T47D (cell line): ENCODE data around the gene NEGR1.

Experiments
- DNase-seq, 2 experiments: peaks; one replicate each; pipeline versions ENCODE4 v3.0.0 to v3.0.0-alpha.2; 2011 to 2012; ENCODE audit warnings: low read depth in 1 of 2, low spot score in 1 of 2
- JUND ChIP-seq: IDR thresholded peaks from 2 replicates; pipeline ENCODE4 v1.6.1; 2012; ENCODE audit warnings: low read depth
- in situ Hi-C: cut with HindIII; loops from 2 replicates; pipeline ENCODE4 v1.10.0; 2016; ENCODE audit warnings: low sequenced_read_pairs, low pct_unique_long_range_greater_than_20kb

NEGR1 gene

GRCh38 chr1:71572038-71572437 is 710.3 kb downstream of the NEGR1 start:
- DNase-seq: no peak
- in situ Hi-C loops: no loop called here
- no peak for TF ChIP-seq JUND

GRCh38 chr1:71566413-71566812 is 715.9 kb downstream of the NEGR1 start:
- no peak for DNase-seq
- in situ Hi-C loops: no loop called here
- no peak for TF ChIP-seq JUND

- TF ChIP-seq JUND: no peak
- in situ Hi-C loops: no loop called here
- DNase-seq: no peak
Measured at GRCh38 chr1:71565831-71566230, 716.5 kb downstream of the NEGR1 start.

GRCh38 chr1:71565262-71565661 is 717.1 kb downstream of the NEGR1 start:
- no peak for TF ChIP-seq JUND
- in situ Hi-C loops: no loop called here
- DNase-seq: no peak

- no peak for DNase-seq
- TF ChIP-seq JUND: no peak
- in situ Hi-C loops: no loop called here
Measured at GRCh38 chr1:71562298-71562697, 720.0 kb downstream of the NEGR1 start.

- no peak for TF ChIP-seq JUND
- in situ Hi-C loops: no loop called here
- DNase-seq: no peak
Measured at GRCh38 chr1:71561729-71562128, 720.6 kb downstream of the NEGR1 start.

- in situ Hi-C loops: no loop called here
- TF ChIP-seq JUND: no peak
Measured at GRCh38 chr1:71561206-71561605, 721.1 kb downstream of the NEGR1 start.

GRCh38 chr1:71559880-71560279 is 722.5 kb downstream of the NEGR1 start:
- TF ChIP-seq JUND: no peak
- in situ Hi-C loops: no loop called here
- no peak for DNase-seq

More at GRCh38 chr1:71561206-71561605, 721.1 kb downstream of the NEGR1 start:
- no peak for DNase-seq

GRCh38 chr1:71557138-71557537 is 725.2 kb downstream of the NEGR1 start:
- DNase-seq: no peak
- in situ Hi-C loops: no loop called here
- no peak for TF ChIP-seq JUND

GRCh38 chr1:71548398-71548890 is 733.9 kb downstream of the NEGR1 start:
- in situ Hi-C loops: no loop called here
- no peak for DNase-seq
- no peak for TF ChIP-seq JUND

GRCh38 chr1:71542155-71542554 is 740.2 kb downstream of the NEGR1 start:
- DNase-seq: no peak
- no peak for TF ChIP-seq JUND
- in situ Hi-C loops: no loop called here

GRCh38 chr1:71533950-71534349 is 748.4 kb downstream of the NEGR1 start:
- no peak for TF ChIP-seq JUND
- no peak for DNase-seq
- in situ Hi-C loops: no loop called here

- in situ Hi-C loops: no loop called here
- no peak for TF ChIP-seq JUND
- DNase-seq: no peak
Measured at GRCh38 chr1:71532343-71532742, 750.0 kb downstream of the NEGR1 start.

GRCh38 chr1:71526824-71527223 is 755.5 kb downstream of the NEGR1 start:
- in situ Hi-C loops: no loop called here
- no peak for TF ChIP-seq JUND
- DNase-seq: no peak
